ENCODE measurements around the gene EVI5L.

- TF ChIP-seq CTCF (IDR thresholded peaks at IDR 0.05; ENCODE audit: low read depth, low read length): no peak
- no peak for TF ChIP-seq MAX (IDR thresholded peaks at IDR 0.05; ENCODE audit: low read depth, low read length)
- TF ChIP-seq POLR2A (IDR thresholded peaks at IDR 0.05; ENCODE audit: extremely low read depth, insufficient read length): no peak
These were observed 72.8 kb downstream of the EVI5L start for GRCh38 chr19:7902796-7903243.
